Stimulated activated naive CD8-positive, alpha-beta T cell treated with anti-CD3 and anti-CD28 coated beads, Interleukin-15, Interleukin-2, amounts not matched to agents 100 ng/mL and 50 ng/mL, for 24 hours (primary cell): ENCODE measurements around the gene BAHCC1.
"Not testable (repeated sequence)": the region's sequence is repeated elsewhere in the genome, so short reads cannot be mapped to it uniquely, and the experiment has no call there.

Experiments used
- H3K27ac Mint-ChIP-seq: one replicate; pipeline ENCODE4 v1.8.0; 2021; ENCODE audit warnings: mild to moderate bottlenecking, mixed read lengths
- H3K27me3 Mint-ChIP-seq: one replicate; pipeline ENCODE4 v1.8.0; 2021; ENCODE audit warnings: mixed read lengths
- H3K36me3 Mint-ChIP-seq: one replicate; pipeline ENCODE4 v1.8.0; 2021; ENCODE audit warnings: low read depth, mixed read lengths
- H3K4me1 Mint-ChIP-seq: one replicate; pipeline ENCODE4 v1.8.0; 2021; ENCODE audit warnings: low read depth, mixed read lengths
- H3K4me3 Mint-ChIP-seq: one replicate; pipeline ENCODE4 v1.8.0; 2021; ENCODE audit warnings: mild to moderate bottlenecking, mixed read lengths
- H3K9me3 Mint-ChIP-seq: one replicate; pipeline ENCODE4 v1.8.0; 2021; ENCODE audit warnings: mixed read lengths

Gene BAHCC1

GRCh38 chr17:81394921-81395599 lies at the start of gene BAHCC1:
BAHCC1 (plus strand) TSS chr17:81395457; CDS start chr17:81399740, 4,283 bp downstream.
- Mint-ChIP-seq H3K9me3 (no peaks in the 10 kb centered on the region), H3K4me3 (peak within 1 kb of the TSS; percentile 73), H3K27ac (peak within 1 kb of the TSS; percentile 78), H3K36me3 (no peaks in the 10 kb centered on the region), H3K4me1 (peaks cover 28% of the 10 kb centered on the region), H3K27me3 (peaks cover 47% of the 10 kb centered on the region)

- Mint-ChIP-seq H3K36me3 (no peaks in the 10 kb centered on the region), H3K4me3 (peak overlapping the region; percentile 54), H3K27me3 (peaks cover 40% of the 10 kb centered on the region)
These were observed 49.0 kb upstream of the BAHCC1 start for GRCh38 chr17:81346090-81346907.

GRCh38 chr17:81346908-81347349 lies 48.3 kb upstream of the BAHCC1 start:
- Mint-ChIP-seq H3K4me3 (no peak overlapping the region), H3K27me3 (peaks cover 40% of the 10 kb centered on the region), H3K9me3 (no peaks in the 10 kb centered on the region)

More at GRCh38 chr17:81346090-81346907, 49.0 kb upstream of the BAHCC1 start:
- Mint-ChIP-seq H3K9me3 (no peaks in the 10 kb centered on the region), H3K4me1 (peaks cover 26% of the 10 kb centered on the region), H3K27ac (no peak overlapping the region)

GRCh38 chr17:81347437-81347836 lies 47.8 kb upstream of the BAHCC1 start:
- Mint-ChIP-seq H3K36me3 (no peaks in the 10 kb centered on the region), H3K27me3 (peaks cover 36% of the 10 kb centered on the region), H3K4me3 (no peak overlapping the region), H3K9me3 (no peaks in the 10 kb centered on the region), H3K4me1 (peaks cover 22% of the 10 kb centered on the region), H3K27ac (no peak overlapping the region)

More at GRCh38 chr17:81346908-81347349, 48.3 kb upstream of the BAHCC1 start:
- Mint-ChIP-seq H3K27ac (no peak overlapping the region), H3K4me1 (peaks cover 26% of the 10 kb centered on the region), H3K36me3 (no peaks in the 10 kb centered on the region)

GRCh38 chr17:81348097-81349055 lies 46.9 kb upstream of the BAHCC1 start:
- Mint-ChIP-seq H3K4me1 (peaks cover 16% of the 10 kb centered on the region), H3K4me3 (no peak overlapping the region), H3K9me3 (no peaks in the 10 kb centered on the region), H3K27me3 (peaks cover 28% of the 10 kb centered on the region), H3K27ac (no peak overlapping the region), H3K36me3 (no peaks in the 10 kb centered on the region)

GRCh38 chr17:81349397-81350319 lies 45.6 kb upstream of the BAHCC1 start:
- H3K9me3 Mint-ChIP-seq = no peaks in the 10 kb centered on the region
- peaks cover 5% of the 10 kb centered on the region for H3K4me1 Mint-ChIP-seq
- H3K4me3 Mint-ChIP-seq = no peak overlapping the region
- H3K36me3 Mint-ChIP-seq = no peaks in the 10 kb centered on the region
- H3K27ac Mint-ChIP-seq = no peak overlapping the region
- H3K27me3 Mint-ChIP-seq = peaks cover 15% of the 10 kb centered on the region

GRCh38 chr17:81350320-81350890 lies 44.9 kb upstream of the BAHCC1 start:
- no peaks in the 10 kb centered on the region for H3K4me1 Mint-ChIP-seq
- H3K36me3 Mint-ChIP-seq = no peaks in the 10 kb centered on the region
- no peak overlapping the region for H3K4me3 Mint-ChIP-seq
- H3K27ac Mint-ChIP-seq = no peak overlapping the region
- H3K9me3 Mint-ChIP-seq = no peaks in the 10 kb centered on the region
- peaks cover 18% of the 10 kb centered on the region for H3K27me3 Mint-ChIP-seq

- H3K9me3 Mint-ChIP-seq, H3K4me1 Mint-ChIP-seq, H3K27ac Mint-ChIP-seq, H3K36me3 Mint-ChIP-seq, H3K4me3 Mint-ChIP-seq: not testable (repeated sequence)
- peaks cover 18% of the 10 kb centered on the region for H3K27me3 Mint-ChIP-seq
These were observed 43.8 kb upstream of the BAHCC1 start for GRCh38 chr17:81351329-81352052.

- peaks cover 18% of the 10 kb centered on the region for H3K27me3 Mint-ChIP-seq
- H3K36me3 Mint-ChIP-seq, H3K27ac Mint-ChIP-seq: not testable (repeated sequence)
These were observed 43.2 kb upstream of the BAHCC1 start for GRCh38 chr17:81352056-81352455.

GRCh38 chr17:81354252-81354953 lies 40.9 kb upstream of the BAHCC1 start:
- H3K9me3 Mint-ChIP-seq = no peaks in the 10 kb centered on the region
- H3K4me1 Mint-ChIP-seq = no peaks in the 10 kb centered on the region
- H3K27me3 Mint-ChIP-seq = peaks cover 4% of the 10 kb centered on the region
- no peak overlapping the region for H3K4me3 Mint-ChIP-seq
- no peak overlapping the region for H3K27ac Mint-ChIP-seq
- H3K36me3 Mint-ChIP-seq = no peaks in the 10 kb centered on the region

More at GRCh38 chr17:81352056-81352455, 43.2 kb upstream of the BAHCC1 start:
- H3K9me3 Mint-ChIP-seq, H3K4me1 Mint-ChIP-seq, H3K4me3 Mint-ChIP-seq: not testable (repeated sequence)

GRCh38 chr17:81354954-81355347 lies 40.3 kb upstream of the BAHCC1 start:
- no peak overlapping the region for H3K27ac Mint-ChIP-seq
- no peaks in the 10 kb centered on the region for H3K4me1 Mint-ChIP-seq
- H3K4me3 Mint-ChIP-seq = no peak overlapping the region
- peaks cover 4% of the 10 kb centered on the region for H3K27me3 Mint-ChIP-seq
- no peaks in the 10 kb centered on the region for H3K36me3 Mint-ChIP-seq
- no peaks in the 10 kb centered on the region for H3K9me3 Mint-ChIP-seq

GRCh38 chr17:81359218-81359617 lies 36.0 kb upstream of the BAHCC1 start:
- H3K27me3 Mint-ChIP-seq = peaks cover 32% of the 10 kb centered on the region
- no peaks in the 10 kb centered on the region for H3K4me1 Mint-ChIP-seq
- no peak overlapping the region for H3K4me3 Mint-ChIP-seq
- H3K36me3 Mint-ChIP-seq = no peaks in the 10 kb centered on the region
- H3K9me3 Mint-ChIP-seq = no peaks in the 10 kb centered on the region
- H3K27ac Mint-ChIP-seq = no peak overlapping the region
